GM19240 (cell line): Measurements from ENCODE around the gene PRKAG2.
"Not testable (repeated sequence)": the region's sequence is repeated elsewhere in the genome, so short reads cannot be mapped to it uniquely, and the experiment has no call there.

Experiments
- DNase-seq: peaks from one replicate; pipeline ENCODE4 v3.0.0; 2011; ENCODE audit warnings: low spot score; ENCODE audit not compliant: insufficient read length

PRKAG2 gene

DNA sequence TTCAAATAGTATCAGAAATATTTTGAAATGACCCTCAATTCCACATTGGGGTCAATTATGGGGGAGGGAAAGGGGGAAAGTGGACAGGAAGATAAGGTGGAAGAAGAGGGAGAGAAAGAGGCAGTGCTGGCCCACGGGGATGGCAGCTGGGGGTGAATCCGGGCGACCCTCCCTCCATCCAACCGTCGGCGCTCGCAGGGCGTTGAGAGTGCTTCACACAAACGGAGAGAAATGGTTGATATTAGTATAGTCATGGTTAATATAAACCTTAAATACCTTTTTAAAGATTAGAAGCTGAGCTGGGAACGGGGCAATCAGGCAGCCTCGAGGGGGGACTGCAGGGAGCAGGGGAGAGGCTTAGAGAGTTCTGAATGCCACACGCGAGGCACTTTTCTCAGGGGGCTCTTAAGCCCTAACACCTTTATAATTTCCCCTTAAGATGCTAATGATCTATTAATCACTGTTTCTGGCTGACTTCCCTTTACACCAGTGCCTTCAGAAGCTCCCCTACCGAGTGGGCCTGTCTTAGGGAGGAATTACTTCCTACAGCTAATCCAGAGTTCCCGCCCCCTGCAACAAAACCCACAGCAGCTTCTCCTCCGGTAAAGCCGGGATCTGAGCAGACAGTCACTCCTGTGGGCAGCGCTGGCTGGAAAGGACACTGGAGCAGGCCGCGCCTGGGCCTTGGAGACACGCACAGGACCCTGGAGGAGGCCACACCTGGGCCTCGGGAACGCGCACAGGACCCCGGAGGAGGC is 39.5 kb downstream of the PRKAG2 start:
- no peak for DNase-seq

DNA sequence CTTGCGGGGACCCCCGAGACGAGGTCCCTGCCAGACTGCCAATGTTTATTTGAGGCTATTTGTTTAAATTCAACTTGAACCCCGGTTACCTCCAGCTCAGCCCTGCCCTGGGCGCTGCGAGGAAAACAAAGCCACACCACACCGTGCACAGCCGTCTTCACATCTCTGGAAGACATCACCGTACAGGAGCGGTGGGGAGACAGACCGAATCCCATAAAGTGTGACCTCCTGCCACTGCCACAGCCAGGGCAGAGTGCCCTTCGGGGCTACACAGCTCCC is 40.0 kb downstream of the PRKAG2 start:
- DNase-seq = no peak

DNA sequence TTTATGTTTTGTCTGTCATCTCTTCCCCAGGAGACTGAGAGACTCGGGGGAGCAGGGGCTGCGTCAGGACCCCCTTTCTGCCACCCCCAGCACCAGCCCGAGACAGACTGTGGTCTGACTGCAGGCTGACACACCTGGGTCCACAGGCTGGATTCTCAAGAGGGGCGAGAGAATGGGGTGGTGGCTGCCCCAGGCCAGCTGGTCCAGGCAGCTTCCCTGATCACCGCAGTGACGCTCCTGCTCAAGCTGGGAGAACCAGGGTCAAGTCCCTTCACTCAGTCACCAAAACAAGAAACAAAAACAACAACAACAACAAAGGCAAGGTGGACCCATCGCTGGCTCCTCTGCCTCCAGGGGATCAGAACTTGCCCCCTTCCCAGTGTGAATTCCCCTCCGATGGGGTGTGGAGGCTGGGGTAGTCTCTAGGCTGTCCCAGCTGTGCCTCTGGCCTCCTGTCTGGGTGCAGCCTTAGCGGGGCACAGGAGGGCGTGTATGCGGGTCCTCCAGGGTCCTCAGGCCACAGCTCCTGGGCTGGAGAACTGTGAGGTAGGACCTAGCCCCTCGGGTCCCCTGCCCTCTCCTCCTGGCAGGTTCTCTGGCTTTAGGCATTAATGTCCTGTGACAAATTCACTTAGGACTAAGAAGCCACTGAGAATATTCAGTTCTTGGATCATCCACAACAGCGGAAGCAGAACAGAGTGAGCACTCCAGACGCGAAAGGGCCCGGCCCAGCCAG is 40.6 kb downstream of the PRKAG2 start:
- DNase-seq = no peak

DNA sequence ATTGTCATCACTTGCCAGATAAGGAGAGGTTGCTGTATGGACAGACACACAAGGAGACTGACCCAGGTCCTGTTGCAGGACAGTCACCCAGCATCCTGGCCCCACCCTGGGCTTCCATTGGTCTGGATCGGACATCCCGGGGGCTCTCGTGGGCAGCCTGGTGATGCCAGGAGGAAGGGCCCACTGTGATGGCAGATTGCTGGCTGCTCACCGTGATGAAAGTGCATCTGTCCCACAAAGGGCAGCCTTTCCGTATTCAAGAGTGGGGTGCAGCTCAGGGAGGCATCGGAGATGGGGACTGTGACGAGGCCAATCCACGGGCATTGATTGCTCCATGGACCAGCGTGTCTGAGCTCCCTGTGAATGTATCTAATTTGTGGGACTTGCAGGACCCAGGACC is 41.3 kb downstream of the PRKAG2 start:
- no peak for DNase-seq

DNA sequence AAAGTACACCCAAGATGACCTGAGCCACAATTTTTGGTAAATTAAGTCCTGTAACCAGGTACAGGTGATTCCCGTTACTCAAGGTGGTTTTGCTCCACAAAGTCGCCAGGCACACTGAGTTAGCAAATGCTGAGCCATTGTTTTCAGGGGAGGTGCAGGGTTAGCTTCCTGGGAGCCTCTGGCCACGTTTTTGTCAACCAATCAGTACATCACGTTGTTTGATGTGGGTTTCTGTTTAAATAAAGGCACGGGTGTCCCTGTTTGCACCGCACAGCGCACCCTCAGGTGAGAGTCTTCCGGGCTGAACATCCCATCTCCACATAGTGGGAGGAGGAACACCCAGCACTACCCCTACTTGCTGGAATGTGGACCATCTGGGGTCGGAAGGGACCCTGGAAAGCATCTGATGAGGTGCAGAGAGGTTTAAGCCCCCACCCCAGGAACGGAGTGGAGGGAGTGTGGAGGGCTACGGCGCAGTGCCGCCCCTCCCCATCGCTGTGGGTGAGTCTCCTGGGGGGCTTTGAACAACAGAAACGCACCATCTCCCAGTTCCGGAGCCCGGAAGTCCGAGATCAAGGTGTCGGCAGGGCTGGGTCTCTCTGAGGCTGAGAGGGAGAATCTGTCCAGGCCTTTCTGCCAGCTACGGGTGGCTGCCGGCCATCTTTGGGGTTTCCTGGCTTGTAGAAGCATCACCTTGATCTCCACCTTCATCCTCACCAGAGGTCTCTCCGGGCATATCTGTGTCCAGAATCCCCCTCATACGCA is 42.5 kb downstream of the PRKAG2 start:
- DNase-seq = no peak

DNA sequence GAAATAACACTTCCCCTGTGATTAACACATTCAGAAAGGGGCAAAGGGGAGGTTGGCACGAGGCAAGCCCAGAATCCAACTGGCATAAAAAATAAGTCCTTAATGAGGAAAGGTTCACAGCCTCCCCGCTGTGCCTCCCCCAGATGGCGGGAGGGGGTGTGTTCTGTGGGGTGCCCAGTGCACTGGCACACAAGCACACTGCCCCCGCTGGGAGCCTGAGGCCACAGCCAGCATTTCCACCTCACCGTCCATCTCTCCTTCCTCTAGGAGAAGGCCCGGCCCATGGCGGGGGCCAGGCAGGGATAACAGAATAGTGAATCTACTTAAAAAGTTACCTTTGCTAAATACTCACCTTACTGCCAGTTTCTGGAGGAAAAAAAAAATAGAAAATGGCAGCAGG is 43.2 kb downstream of the PRKAG2 start:
- DNase-seq = no peak

DNA sequence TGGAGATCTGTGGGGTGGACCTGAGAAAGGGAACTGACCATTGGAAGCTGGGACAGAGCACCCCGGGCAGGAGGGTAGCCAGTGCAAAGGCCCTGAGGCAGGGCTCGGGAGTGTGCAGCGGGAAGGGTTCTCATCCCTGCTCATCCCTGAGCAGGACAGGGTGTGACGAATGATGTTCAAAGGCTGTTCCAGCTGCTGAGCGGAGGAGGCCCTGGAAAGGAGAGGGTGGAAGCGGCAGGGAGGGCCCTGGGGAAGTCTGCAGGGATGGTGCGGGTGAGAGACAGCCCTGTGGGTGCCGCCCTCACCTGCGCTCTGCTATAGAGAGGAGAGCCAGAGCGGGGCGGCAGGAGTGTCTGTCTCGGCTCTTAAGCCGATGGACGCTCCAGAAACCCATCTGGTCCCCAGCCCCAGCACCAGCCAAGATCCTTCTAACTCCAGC is 43.7 kb downstream of the PRKAG2 start:
- no peak for DNase-seq

DNA sequence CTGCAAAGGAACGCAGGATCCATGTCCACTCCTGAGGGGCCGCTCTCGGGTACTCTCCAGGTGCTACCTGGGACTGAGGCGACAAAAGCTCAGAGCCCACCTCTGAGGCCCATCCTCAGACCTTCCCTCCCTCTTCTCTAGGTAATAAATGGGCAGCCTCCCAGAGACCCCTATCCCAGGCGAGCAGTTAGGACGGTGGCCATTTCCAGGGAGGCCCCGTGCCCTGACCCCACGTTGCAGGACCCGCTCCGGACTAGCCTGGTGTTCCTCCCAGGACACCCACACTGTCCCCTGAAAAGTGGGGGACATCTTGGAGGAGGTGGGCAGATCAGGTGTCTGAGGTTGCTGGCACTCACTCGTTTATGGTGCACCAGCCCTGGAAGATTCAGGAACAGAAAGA is 44.3 kb downstream of the PRKAG2 start:
- no peak for DNase-seq

DNA sequence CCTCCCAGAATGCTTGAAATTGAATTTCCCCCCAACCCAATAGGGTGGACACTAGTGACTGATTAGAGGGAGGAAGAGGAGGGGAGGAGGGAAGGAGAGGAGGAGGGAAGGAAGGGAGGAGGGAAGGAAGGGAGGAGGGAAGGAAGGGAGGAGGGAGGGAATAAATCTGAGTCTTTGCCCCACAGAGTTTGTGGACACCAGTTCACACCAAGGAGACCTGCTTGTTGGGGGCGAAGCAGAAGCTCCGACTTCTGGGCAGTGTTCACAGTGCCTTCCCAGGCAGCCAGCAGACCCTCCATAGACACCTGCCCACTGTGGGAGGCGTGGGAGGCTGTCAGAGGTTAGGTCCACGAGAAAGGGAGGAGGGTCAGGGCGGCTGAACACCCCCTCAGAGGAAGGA is 44.8 kb downstream of the PRKAG2 start:
- DNase-seq = no peak

DNA sequence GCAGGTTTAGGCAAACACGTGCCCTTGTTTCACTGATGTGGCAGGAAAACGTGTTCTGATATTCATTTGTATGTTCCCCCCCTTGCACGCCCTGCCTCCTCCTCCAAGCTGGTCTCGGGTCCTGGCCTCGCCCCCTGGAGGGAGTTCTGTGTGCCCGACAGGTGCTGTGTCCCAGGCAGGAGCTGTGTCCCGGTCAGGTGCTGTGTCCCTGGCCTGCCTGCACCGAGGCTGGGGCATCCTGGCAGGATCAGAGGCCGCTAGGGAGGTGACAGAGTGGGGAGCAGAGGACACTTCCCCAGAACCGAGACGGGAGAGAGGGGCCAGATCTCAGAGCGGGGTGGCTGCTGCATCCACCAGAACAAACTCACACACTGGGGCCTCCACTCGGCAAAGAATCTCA is 45.3 kb downstream of the PRKAG2 start:
- no peak for DNase-seq

DNA sequence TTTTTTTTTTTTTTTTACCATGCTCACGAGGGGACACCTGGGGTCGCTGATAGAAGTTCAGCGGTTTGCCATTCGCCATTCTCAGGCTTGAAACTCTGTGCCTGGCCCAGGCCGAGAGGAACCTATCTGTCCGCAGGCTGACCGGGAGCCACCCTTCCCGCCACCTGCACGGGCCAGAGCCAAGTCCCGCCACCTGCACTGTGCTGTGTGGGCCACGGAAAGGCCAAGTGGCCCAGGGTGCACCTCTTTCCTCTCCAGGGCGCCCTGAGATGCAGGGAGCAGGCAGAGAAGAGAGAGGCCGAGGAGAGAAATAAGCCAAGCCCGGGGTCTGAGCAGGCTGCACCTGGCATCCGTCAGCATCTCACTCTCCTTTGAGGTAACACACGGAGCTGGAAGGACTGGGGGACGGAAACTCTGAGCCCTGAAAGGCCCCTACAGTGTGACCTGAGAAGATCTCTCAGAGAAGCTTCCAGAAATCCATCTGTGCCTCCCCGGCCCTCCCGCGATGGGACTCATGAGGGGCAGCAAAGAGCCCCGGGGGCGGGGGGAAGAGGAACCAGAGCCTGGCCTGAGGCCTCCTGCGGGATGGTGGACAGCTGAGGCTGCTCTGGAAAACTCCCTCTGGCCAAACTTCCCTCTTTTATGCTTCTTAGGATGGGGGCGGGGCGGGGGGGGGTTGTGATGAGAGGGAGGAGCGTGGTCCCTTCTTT is 46.6 kb downstream of the PRKAG2 start:
- no peak for DNase-seq

DNA sequence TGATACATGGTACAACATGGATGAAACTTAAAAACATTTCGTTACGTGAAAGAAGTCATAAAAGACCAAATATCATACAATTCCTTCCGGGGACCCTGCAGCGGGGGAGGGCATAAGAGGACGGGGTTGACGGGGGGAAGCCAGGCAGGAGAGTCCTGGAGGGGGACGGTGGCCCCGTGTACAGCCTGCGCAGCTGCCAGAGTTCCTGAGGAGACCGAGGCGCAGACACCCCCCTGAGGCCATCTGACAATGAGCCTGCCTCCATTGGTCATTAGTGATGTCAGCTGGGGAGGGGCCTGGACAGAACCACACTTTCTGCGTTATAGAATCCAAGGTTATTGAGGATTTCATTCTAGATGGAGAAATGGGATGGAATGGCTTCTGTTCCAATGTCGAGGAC is 47.2 kb downstream of the PRKAG2 start:
- DNase-seq = no peak

DNA sequence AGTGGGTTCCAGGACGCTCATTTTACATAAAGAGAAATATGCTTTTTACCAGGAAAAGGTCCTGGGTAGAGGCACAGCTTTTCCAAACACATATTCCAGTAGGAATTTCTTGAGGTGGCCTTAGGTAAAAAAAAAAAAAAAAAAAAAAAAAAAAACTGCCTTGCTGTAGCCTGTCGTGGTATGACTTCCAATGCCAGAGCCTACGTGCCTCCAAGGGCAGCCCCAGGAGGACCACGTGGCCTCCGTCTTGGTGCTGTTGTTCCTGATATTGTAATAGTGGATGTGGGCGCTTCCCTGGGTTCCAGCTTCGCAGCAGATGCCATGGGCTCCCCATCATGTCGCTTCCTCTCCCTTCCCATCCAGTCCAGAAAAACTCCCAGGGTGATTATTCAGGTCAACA is 49.3 kb downstream of the PRKAG2 start:
- DNase-seq = no peak

DNA sequence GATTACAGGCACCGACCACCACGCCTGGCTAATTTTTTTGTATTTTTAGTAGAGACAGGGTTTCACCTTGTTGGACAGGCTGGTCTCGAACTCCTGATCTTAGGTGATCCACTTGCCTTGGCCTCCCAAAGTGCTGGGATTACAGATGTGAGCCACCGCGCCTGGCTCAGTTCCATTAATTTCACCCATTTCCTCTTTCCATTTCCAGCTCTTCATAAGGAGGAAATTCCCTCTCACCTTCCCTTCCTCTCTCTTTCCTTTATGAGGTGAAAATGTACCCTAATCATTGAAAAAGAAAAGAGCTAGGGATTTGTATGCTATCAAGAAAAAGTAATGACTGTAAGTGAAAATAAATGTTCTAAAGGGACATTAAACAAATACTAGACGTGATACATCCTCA is 50.6 kb downstream of the PRKAG2 start:
- DNase-seq = not testable (repeated sequence)

DNA sequence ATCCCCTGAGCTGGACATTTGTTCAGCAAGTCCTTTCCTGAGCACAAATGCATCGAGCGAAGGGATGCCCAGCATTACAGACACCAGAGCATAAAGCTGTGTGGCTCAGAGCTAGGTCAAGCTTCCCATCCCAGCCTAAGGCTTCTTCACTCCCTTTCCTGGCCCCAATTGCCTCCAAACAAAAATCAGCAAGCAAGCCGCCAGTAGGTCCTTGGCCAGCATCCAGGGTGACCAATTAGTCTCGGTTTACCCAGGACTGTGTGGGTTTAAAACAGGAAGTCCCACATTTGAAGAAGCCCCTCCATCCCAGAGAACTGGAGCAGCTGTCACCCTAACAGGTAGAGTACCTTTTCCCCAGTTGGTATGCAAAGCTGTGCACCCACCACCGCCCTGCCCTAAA is 51.2 kb downstream of the PRKAG2 start:
- DNase-seq = no peak

DNA sequence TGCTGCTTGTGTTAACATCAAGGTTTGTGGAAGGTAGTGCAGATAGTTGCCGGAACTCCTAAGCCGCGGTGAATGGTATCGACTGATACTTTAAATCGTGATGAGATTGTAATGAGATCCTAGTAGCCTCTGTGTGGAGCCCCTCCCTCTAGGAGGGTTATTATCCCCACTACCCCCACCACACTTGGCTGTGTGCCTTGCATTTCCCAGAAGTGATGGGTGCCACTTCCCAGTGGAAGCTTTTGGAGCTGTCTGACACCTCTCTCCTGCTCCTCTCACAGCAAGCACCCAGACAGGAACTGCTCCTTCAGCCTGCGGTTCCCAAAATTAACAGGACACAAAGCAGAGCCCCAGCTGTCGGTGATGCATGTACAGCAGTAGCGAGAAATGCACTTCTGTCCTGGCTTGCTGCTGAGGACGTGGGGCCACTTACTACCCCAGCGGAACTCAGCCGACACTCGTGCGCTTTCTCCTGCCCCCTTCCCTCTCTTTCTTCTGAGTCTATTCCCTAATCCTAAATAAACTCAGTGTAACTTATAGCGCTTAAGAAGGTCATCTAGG is 52.5 kb downstream of the PRKAG2 start:
- DNase-seq = no peak

DNA sequence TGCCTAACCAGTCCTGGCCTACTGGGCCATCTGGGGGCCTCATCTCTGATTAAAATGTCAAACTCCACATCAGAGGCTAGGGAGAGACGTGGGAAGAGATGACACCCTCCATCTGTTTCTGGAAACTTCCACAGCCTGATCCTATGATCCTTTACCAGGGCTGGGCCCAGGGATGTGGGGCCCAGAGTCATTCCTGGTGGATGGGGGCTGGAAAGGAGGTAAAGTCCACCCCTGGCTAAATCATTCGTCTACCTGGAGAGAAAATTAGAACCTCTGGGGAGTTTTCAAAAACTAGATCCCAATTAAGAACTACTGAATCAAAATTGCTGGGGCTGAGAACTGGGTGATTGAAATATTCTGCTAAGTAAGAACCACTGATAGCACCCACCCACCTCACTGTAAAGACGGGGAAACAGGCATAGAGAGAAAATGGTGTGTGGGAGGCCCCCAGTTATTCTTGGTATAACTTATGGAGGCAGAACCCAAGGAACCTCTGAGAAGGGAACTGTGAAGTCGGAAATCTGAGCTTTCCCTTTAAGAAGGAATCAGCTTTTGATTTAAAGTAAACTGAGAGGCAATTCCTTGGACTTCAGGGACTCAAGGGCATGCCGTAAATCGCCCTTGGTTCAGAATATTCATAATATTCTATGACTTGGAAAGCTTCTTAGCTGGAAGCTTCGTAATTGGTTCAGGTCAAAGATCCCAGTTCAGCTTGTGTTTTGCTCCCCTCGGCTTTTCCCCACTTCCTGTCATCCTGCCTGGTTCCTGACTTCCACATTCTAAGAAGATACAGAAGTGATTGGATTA is 53.1 kb downstream of the PRKAG2 start:
- DNase-seq = no peak

DNA sequence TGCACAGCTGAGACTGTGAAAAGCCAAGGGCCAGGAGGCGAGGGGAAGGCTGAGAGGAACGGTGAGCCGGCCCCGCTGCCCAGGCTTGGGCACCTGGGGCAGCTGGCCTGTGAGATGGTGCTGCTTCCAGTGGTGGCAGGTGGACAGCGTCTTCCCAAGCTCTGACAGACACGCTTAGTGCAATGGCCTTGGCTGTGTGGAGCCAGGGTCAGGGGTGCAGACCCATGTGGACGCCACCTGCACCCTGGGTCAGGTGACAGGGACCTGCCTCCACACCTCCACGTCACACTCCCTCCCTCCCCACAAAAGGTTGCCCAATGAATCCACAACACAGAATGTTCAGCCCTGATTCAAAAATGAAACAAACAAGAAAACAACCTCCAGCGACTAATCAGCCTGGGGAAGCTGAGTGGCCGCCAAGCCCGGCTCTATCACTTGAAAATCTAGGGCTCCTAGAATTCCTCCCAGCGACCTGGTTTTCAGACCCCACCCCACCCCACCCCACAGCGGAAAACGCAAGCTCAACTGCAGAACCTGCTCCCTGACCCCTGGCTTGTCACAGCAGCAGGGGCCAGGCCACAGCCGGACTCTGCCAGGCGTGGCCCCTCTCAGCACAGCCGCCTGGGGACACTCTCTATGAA is 54.3 kb downstream of the PRKAG2 start:
- no peak for DNase-seq

DNA sequence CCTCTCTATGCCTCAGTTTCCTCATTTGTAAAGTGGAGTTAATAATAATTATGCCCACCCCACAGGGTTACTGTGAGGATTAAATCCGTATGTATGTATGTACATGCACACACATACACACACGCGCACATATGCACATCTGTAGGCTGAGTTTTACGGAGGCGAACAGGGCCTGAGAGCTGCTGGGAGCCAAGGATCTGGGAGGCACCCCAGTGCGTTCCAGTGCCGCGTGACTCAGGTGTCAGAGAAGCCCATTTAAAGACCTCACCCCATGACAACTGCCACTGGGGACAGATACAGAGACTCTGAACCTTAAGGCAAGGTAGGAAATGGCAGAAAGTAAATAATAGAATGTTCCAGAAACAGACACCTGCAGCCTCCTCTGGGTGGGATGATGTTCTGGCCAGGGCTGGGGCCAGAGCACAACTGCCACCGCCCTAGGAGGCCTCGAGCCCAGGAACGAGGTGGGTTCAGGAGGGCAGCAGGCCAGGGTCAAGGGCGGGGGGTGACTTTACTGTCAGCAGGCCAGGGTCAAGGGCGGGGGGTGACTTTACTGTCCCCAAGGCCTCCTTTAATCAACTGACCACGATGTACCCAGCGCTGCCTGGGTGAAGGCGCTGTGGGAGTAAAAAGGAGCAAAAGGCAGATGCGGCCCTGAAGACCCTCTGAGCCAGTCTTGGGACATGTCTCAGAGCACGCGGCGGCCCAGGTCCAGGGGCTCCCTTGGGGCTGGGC is 54.9 kb downstream of the PRKAG2 start:
- DNase-seq = no peak

DNA sequence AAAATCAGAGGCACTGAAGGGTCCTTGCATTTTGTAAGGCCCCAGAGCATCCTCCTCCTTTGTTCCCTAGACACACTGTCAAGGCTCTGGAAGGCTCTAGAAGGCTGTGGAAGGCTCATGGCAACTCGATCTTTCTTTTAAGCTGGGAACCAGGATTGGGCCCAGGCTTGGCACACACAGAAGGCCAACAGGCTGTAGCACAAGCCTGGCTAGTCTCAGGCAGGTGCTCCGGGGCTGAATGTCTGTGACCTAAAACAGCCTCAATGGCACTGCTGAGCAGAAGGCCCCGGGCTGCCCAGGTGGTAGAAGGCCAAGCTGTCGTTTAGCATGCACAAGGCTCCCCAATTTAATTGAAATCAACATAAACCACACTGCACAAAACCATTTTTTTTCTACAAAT is 55.7 kb downstream of the PRKAG2 start:
- DNase-seq = no peak
